Measurements from ENCODE around the gene DAP. TPM values are rescaled to one million over a fixed set of nuclear protein-coding genes. Genes with fewer than 3 reads are reported as not detected.
A peak's percentile ranks its signal among the peaks of the same experiment; 100 is the strongest.
"Not testable (repeated sequence)": the region's sequence is repeated elsewhere in the genome, so short reads cannot be mapped to it uniquely, and the experiment has no call there.

DAP gene
- total and polyA plus RNA-seq, 2 experiments from 2014 or later, result 52.9 to 255 TPM

- Histone ChIP-seq H3K9ac (peak overlapping the region; percentile 53), H2AFZ (peak overlapping the region; percentile 36; the same call in 1 of the 2 replicates), H3K27me3 (replicated peaks; ENCODE audit: insufficient read depth) (no peaks in the 10 kb centered on the region), H3K4me1 (ENCODE audit: insufficient read depth) (peaks cover 25% of the 10 kb centered on the region), H4K20me1 (ENCODE audit: insufficient read depth) (no peaks in the 10 kb centered on the region), H3K9me2 (ENCODE audit: insufficient read depth) (no peaks in the 10 kb centered on the region), H3K4me3 (peak overlapping the region; percentile 39), H3K9me3 (ENCODE audit: low read depth) (no peaks in the 10 kb centered on the region), H3K36me3 (ENCODE audit: low read depth) (no peaks in the 10 kb centered on the region), H3F3A (ENCODE audit: insufficient read depth) (peaks cover 44% of the 10 kb centered on the region), H3K27ac (peak overlapping the region; percentile 72), H3K79me2 (ENCODE audit: insufficient read depth) (peaks cover 45% of the 10 kb centered on the region), H3K4me2 (ENCODE audit: unreplicated experiment) (peak overlapping the region; percentile 52)
- 63 to 65% methylated on average over 16 of the region's 16 CpGs for WGBS, 2 experiments (ENCODE audit: low coverage in 1 of 2, low lambda C conversion rate in 2 of 2, missing lambda C conversion rate in 2 of 2)
- no peak for TF ChIP-seq EZH2phosphoT487 (IDR thresholded peaks at IDR 0.05; ENCODE audit: insufficient read depth, low read depth)
- no peak for TF ChIP-seq EZH2 (IDR thresholded peaks at IDR 0.05; ENCODE audit: insufficient read depth, poor library complexity, severe bottlenecking)
- peak; percentile 88 for DNase-seq
- in situ Hi-C loops (cut with MboI), result no loop called here
Measured at GRCh38 chr5:10724781-10725507, 36.1 kb downstream of the DAP start.

- H3K79me2 ChIP-seq (ENCODE audit: insufficient read depth), result peaks cover 38% of the 10 kb centered on the region
- no peak overlapping the region for H3K27ac ChIP-seq
- no peak overlapping the region for H2AFZ ChIP-seq
- WGBS, 2 experiments (ENCODE audit: low coverage in 1 of 2, low lambda C conversion rate in 2 of 2, missing lambda C conversion rate in 2 of 2), result 94 to 100% methylated on average over 1 of the region's 1 CpG
- no peak overlapping the region for H3K9ac ChIP-seq
- H4K20me1 ChIP-seq (ENCODE audit: insufficient read depth), result no peaks in the 10 kb centered on the region
- H3K4me1 ChIP-seq (ENCODE audit: insufficient read depth), result peaks cover 25% of the 10 kb centered on the region
- H3K36me3 ChIP-seq (ENCODE audit: low read depth), result no peaks in the 10 kb centered on the region
- H3K27me3 ChIP-seq (replicated peaks; ENCODE audit: insufficient read depth), result no peaks in the 10 kb centered on the region
- H3K9me2 ChIP-seq (ENCODE audit: insufficient read depth), result no peaks in the 10 kb centered on the region
- no peak for DNase-seq
- no peak overlapping the region for H3K4me3 ChIP-seq
- no peak overlapping the region for H3K4me2 ChIP-seq (ENCODE audit: unreplicated experiment)
- H3K9me3 ChIP-seq (ENCODE audit: low read depth), result no peaks in the 10 kb centered on the region
- in situ Hi-C loops (cut with MboI), result no loop called here
- no peak for TF ChIP-seq EZH2 (IDR thresholded peaks at IDR 0.05; ENCODE audit: insufficient read depth, poor library complexity, severe bottlenecking)
- peaks cover 38% of the 10 kb centered on the region for H3F3A ChIP-seq (ENCODE audit: insufficient read depth)
Measured at GRCh38 chr5:10723514-10723913, 37.5 kb downstream of the DAP start.

- H4K20me1 ChIP-seq (ENCODE audit: insufficient read depth), result not testable (repeated sequence)
- WGBS, 2 experiments (ENCODE audit: low coverage in 1 of 2, low lambda C conversion rate in 2 of 2, missing lambda C conversion rate in 2 of 2), result 95 to 96% methylated on average over 4 of the region's 4 CpGs
Measured at GRCh38 chr5:10720766-10721165, 40.3 kb downstream of the DAP start.

GRCh38 chr5:10719965-10720364, 41.1 kb downstream of the DAP start:
- TF ChIP-seq EZH2 (IDR thresholded peaks at IDR 0.05; ENCODE audit: insufficient read depth, poor library complexity, severe bottlenecking) (no peak), EZH2phosphoT487 (IDR thresholded peaks at IDR 0.05; ENCODE audit: insufficient read depth, low read depth) (no peak)
- Histone ChIP-seq H3K4me2 (ENCODE audit: unreplicated experiment) (no peak overlapping the region), H3K4me3 (no peak overlapping the region), H3K27me3 (replicated peaks; ENCODE audit: insufficient read depth) (no peaks in the 10 kb centered on the region), H4K20me1 (ENCODE audit: insufficient read depth) (no peaks in the 10 kb centered on the region), H3K36me3 (ENCODE audit: low read depth) (no peaks in the 10 kb centered on the region; the same call in 1 of the 2 replicates), H3K79me2 (ENCODE audit: insufficient read depth) (peaks cover 43% of the 10 kb centered on the region), H3K9me3 (ENCODE audit: low read depth) (no peaks in the 10 kb centered on the region), H3K9me2 (ENCODE audit: insufficient read depth) (no peaks in the 10 kb centered on the region), H3K27ac (peak overlapping the region; percentile 38), H3K9ac (no peak overlapping the region), H3K4me1 (ENCODE audit: insufficient read depth) (peaks cover 17% of the 10 kb centered on the region), H2AFZ (no peak overlapping the region), H3F3A (ENCODE audit: insufficient read depth) (peaks cover 20% of the 10 kb centered on the region)
- in situ Hi-C loops (cut with MboI), result no loop called here
- 6 to 8% methylated on average over 2 of the region's 2 CpGs for WGBS, 2 experiments (ENCODE audit: low coverage in 1 of 2, low lambda C conversion rate in 2 of 2, missing lambda C conversion rate in 2 of 2)
- DNase-seq, result peak; percentile 84

More at GRCh38 chr5:10720766-10721165, 40.3 kb downstream of the DAP start:
- H3K9ac ChIP-seq; H3K27ac ChIP-seq; H3K27me3 ChIP-seq (replicated peaks; ENCODE audit: insufficient read depth); H2AFZ ChIP-seq; H3K4me3 ChIP-seq; DNase-seq; H3K9me3 ChIP-seq (ENCODE audit: low read depth); in situ Hi-C loops (cut with MboI); H3K4me2 ChIP-seq (ENCODE audit: unreplicated experiment); H3K36me3 ChIP-seq (ENCODE audit: low read depth); H3K9me2 ChIP-seq (ENCODE audit: insufficient read depth): not testable (repeated sequence)
- peaks cover 22% of the 10 kb centered on the region for H3F3A ChIP-seq (ENCODE audit: insufficient read depth)
- H3K79me2 ChIP-seq (ENCODE audit: insufficient read depth), result peaks cover 41% of the 10 kb centered on the region
- peaks cover 25% of the 10 kb centered on the region for H3K4me1 ChIP-seq (ENCODE audit: insufficient read depth)

GRCh38 chr5:10718617-10719016, 42.4 kb downstream of the DAP start:
- H2AFZ ChIP-seq; H3K27ac ChIP-seq; in situ Hi-C loops (cut with MboI); DNase-seq; H3K36me3 ChIP-seq (ENCODE audit: low read depth); H3K9me2 ChIP-seq (ENCODE audit: insufficient read depth); H3K4me3 ChIP-seq; H4K20me1 ChIP-seq (ENCODE audit: insufficient read depth); H3K9ac ChIP-seq; H3K27me3 ChIP-seq (replicated peaks; ENCODE audit: insufficient read depth); H3K4me1 ChIP-seq (ENCODE audit: insufficient read depth); H3K9me3 ChIP-seq (ENCODE audit: low read depth); H3K4me2 ChIP-seq (ENCODE audit: unreplicated experiment): not testable (repeated sequence)
- 81 to 97% methylated on average over 1 of the region's 1 CpG for WGBS, 2 experiments (ENCODE audit: low coverage in 1 of 2, low lambda C conversion rate in 2 of 2, missing lambda C conversion rate in 2 of 2)
- Histone ChIP-seq H3K79me2 (ENCODE audit: insufficient read depth) (peaks cover 46% of the 10 kb centered on the region), H3F3A (ENCODE audit: insufficient read depth) (peaks cover 20% of the 10 kb centered on the region)

GRCh38 chr5:10716825-10717224, 44.2 kb downstream of the DAP start:
- H3K27ac ChIP-seq; H3K4me2 ChIP-seq (ENCODE audit: unreplicated experiment); H3K36me3 ChIP-seq (ENCODE audit: low read depth); H3K9me3 ChIP-seq (ENCODE audit: low read depth); DNase-seq; in situ Hi-C loops (cut with MboI); H3K9me2 ChIP-seq (ENCODE audit: insufficient read depth); H3K4me1 ChIP-seq (ENCODE audit: insufficient read depth); H4K20me1 ChIP-seq (ENCODE audit: insufficient read depth); H3K27me3 ChIP-seq (replicated peaks; ENCODE audit: insufficient read depth); H3K4me3 ChIP-seq; H2AFZ ChIP-seq; H3K9ac ChIP-seq: not testable (repeated sequence)
- Histone ChIP-seq H3F3A (ENCODE audit: insufficient read depth) (peaks cover 19% of the 10 kb centered on the region), H3K79me2 (ENCODE audit: insufficient read depth) (peaks cover 45% of the 10 kb centered on the region)
- WGBS, 2 experiments (ENCODE audit: low coverage in 1 of 2, low lambda C conversion rate in 2 of 2, missing lambda C conversion rate in 2 of 2), result 96 to 99% methylated on average over 3 of the region's 3 CpGs

Data from GM23248 (cell line).